ENCODE data around the gene CD2AP. TPM values are rescaled to one million over a fixed set of nuclear protein-coding genes. Genes with fewer than 3 reads are reported as not detected.

The CD2AP gene
- total and polyA plus RNA-seq, 2 of the 8 experiments (the other 6 are each of a cell fraction or from before 2014, with no cell fraction given): 8.6 to 75.6 TPM

DNA sequence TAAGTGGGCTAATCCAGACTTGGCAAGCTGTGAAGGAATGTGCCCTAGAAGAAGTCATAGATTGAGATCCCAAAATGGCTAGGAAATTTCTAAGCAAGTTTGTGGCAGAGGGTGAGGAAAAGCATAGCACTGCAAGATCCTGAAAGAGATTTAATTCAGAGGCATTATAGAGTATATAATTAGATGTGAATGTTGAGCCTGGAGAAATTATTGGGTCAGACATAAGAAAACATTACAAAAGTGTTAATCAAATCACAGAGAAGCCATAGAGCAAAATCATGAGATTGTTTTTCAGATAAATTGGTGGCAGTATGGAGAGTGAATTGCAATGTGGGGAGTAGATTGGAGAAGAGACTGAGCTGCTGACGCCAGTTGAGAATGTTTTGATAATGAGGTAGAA lies 90.0 kb downstream of the CD2AP start:
- Histone ChIP-seq H4K5ac (ENCODE audit: insufficient read length, low read depth, low read length) (no peak overlapping the region), H3K9ac (replicated peaks in 1 of 4; ENCODE audit: extremely low read depth in 1 of 4, low read depth in 3 of 4, low read length in 3 of 4) (no peak overlapping the region), H4K8ac (ENCODE audit: extremely low read depth, insufficient read depth, low read length) (no peak overlapping the region), H3K79me1 (ENCODE audit: low read depth, low read length) (0 out of 2 replicates have a peak, but pooled peaks cover 3% of the 10 kb centered on the region), H2BK12ac (ENCODE audit: low read depth, low read length) (no peak overlapping the region), H3K4me2 (ENCODE audit: insufficient read depth in 1 of 2, low read depth in 2 of 2, low read length in 2 of 2) (no peak overlapping the region), H3K56ac (replicated peaks; ENCODE audit: insufficient read length, low read depth, low read length) (no peak overlapping the region), H3K27ac (ENCODE audit: low read depth, low read length) (no peak overlapping the region), H3K27me3 (replicated peaks in 1 of 4; ENCODE audit: control insufficient read depth in 3 of 4, extremely low read depth in 1 of 4, insufficient read depth in 3 of 4, low read length in 3 of 4) (no peaks in the 10 kb centered on the region), H3K18ac (ENCODE audit: extremely low read depth, low read length) (no peak overlapping the region), H2AFZ (ENCODE audit: low read length) (no peak overlapping the region), H4K20me1 (replicated peaks in 1 of 2; ENCODE audit: control insufficient read depth in 1 of 2, insufficient read depth in 2 of 2, low read length in 2 of 2) (peaks cover 3 to 5% of the 10 kb centered on the region in 2 experiments), H3K9me3 (ENCODE audit: insufficient read depth in 2 of 2, low read depth in 1 of 2, low read length in 1 of 2) (peaks cover 0 to 2% of the 10 kb centered on the region in 2 experiments; a peak in 1 of 4 replicates), H2BK5ac (ENCODE audit: low read depth, low read length) (no peak overlapping the region), H4K91ac (replicated peaks; ENCODE audit: insufficient read length, low read length) (no peak overlapping the region), H3K23me2 (ENCODE audit: low read depth, low read length) (no peaks in the 10 kb centered on the region), H2AK5ac (ENCODE audit: low read depth, low read length) (no peak overlapping the region), H2BK15ac (ENCODE audit: low read length) (no peak overlapping the region), H3K14ac (ENCODE audit: insufficient read length) (no peak overlapping the region), H3K4me1 (replicated peaks in 1 of 4; ENCODE audit: control insufficient read depth in 3 of 4, insufficient read depth in 4 of 4, low read length in 3 of 4) (peaks cover 0 to 3% (median 0%) of the 10 kb centered on the region in 4 experiments; a peak in 2 of 7 replicates), H3K4ac (replicated peaks; ENCODE audit: insufficient read length, low read depth, low read length) (no peak overlapping the region), H2BK120ac (replicated peaks; ENCODE audit: low read depth, low read length) (no peak overlapping the region), H3K23ac (ENCODE audit: insufficient read length) (no peak overlapping the region), H3K36me3 (ENCODE audit: control insufficient read depth in 2 of 4, insufficient read depth in 4 of 4, low read length in 3 of 4) (peaks cover 0 to 3% (median 0%) of the 10 kb centered on the region in 4 experiments; a peak in 2 of 8 replicates), H2BK20ac (ENCODE audit: low read length) (no peak overlapping the region), H3K4me3 (ENCODE audit: extremely low read depth in 1 of 4, insufficient read depth in 2 of 4, low read depth in 3 of 4, low read length in 4 of 4) (no peak overlapping the region), H3K79me2 (ENCODE audit: control insufficient read depth in 1 of 2, insufficient read depth in 2 of 2, low read length in 2 of 2) (peaks cover 0 to 94% of the 10 kb centered on the region in 2 experiments; a peak in 3 of 4 replicates)
- no peak for TF ChIP-seq ASH2L (IDR thresholded peaks at IDR 0.05; ENCODE audit: low read length)
- TF ChIP-seq RNF2 (IDR thresholded peaks at IDR 0.05; ENCODE audit: borderline replicate concordance, low read depth, low read length, missing control alignments, poor library complexity, severe bottlenecking): no peak
- TF ChIP-seq, protein P1, sequence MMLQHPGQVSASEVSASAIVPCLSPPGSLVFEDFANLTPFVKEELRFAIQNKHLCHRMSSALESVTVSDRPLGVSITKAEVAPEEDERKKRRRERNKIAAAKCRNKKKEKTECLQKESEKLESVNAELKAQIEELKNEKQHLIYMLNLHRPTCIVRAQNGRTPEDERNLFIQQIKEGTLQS (IDR thresholded peaks at IDR 0.05; ENCODE audit: insufficient read depth, low read depth, low read length): no peak
- no peak for TF ChIP-seq CTBP2 (IDR thresholded peaks at IDR 0.05; ENCODE audit: borderline replicate concordance, insufficient read depth, insufficient read length, low read length)
- TF ChIP-seq EGR1 (IDR thresholded peaks at IDR 0.05; ENCODE audit: borderline replicate concordance, low read depth, low read length): no peak
- TF ChIP-seq TAF7 (optimal IDR thresholded peaks at IDR 0.05; ENCODE audit: borderline replicate concordance, low read depth, low read length): no peak
- WGBS, 2 experiments (ENCODE audit: extremely low coverage in 1 of 2, insufficient coverage in 1 of 2, insufficient read length in 1 of 2, insufficient replicate concordance in 2 of 2, low coverage in 1 of 2, low lambda C conversion rate in 2 of 2, missing lambda C conversion rate in 1 of 2): 83% methylated on average over 1 of the region's 1 CpG; no CpG with 5 or more reads in 1 of the 2 experiments
- DNase-seq (ENCODE audit: low read depth in 1 of 2, low spot score in 2 of 2) (no peak), FAIRE-seq (no peak)
- CTCF ChIA-PET (ENCODE audit: partially characterized antibody): no interaction called here
- POLR2A ChIA-PET (ENCODE audit: partially characterized antibody): no interaction called here
